Lung (tissue), 12 donors: ENCODE data around the gene RBFOX2. TPM values are rescaled to one million over a fixed set of nuclear protein-coding genes. Genes with fewer than 3 reads are reported as not detected.
A peak's percentile ranks its signal among the peaks of the same experiment; 100 is the strongest.

Source experiments
- ATAC-seq: fragments of 200-7000 bp; cut with Tn5 transposase; one replicate; pipeline ENCODE4 v1.9.1; 2020; ENCODE audit warnings: moderate number of reproducible peaks; ENCODE audit not compliant: insufficient read depth, low FRiP score
- DNase-seq, 3 donors: peaks; one replicate each; pipeline ENCODE4 v3.0.0-alpha.2; 2013 to 2017
- H3K27ac ChIP-seq, 2 donors: one replicate each; pipeline ENCODE4 v1.5.1; 2013; ENCODE audit warnings: mild to moderate bottlenecking in 2 of 2, moderate library complexity in 2 of 2, control low read depth in 1 of 2, inconsistent platforms in 1 of 2, low read depth in 1 of 2, low read length in 1 of 2
- H3K27me3 ChIP-seq, 3 donors: one replicate each; pipeline ENCODE4 v1.5.1; 2013; ENCODE audit warnings: low read length in 2 of 3; ENCODE audit not compliant: control insufficient read depth in 3 of 3, insufficient read depth in 3 of 3
- H3K36me3 ChIP-seq, 4 donors: one replicate each; pipeline ENCODE4 v1.5.1; 2013; ENCODE audit warnings: low read length in 4 of 4, mild to moderate bottlenecking in 1 of 4, moderate library complexity in 1 of 4; ENCODE audit not compliant: control insufficient read depth in 4 of 4, insufficient read depth in 4 of 4
- H3K4me1 ChIP-seq, 5 donors: one replicate each; pipeline ENCODE4 v1.5.1; 2013; ENCODE audit warnings: low read length in 5 of 5, mild to moderate bottlenecking in 2 of 5, moderate library complexity in 1 of 5; ENCODE audit not compliant: control insufficient read depth in 5 of 5, insufficient read depth in 5 of 5
- H3K4me3 ChIP-seq: one replicate; pipeline ENCODE4 v1.5.1; 2013; ENCODE audit warnings: mild to moderate bottlenecking, control low read depth, moderate library complexity
- H3K9ac ChIP-seq, 2 donors: one replicate each; pipeline ENCODE4 v1.5.1; 2013; ENCODE audit warnings: low read length in 2 of 2, control low read depth in 1 of 2; ENCODE audit not compliant: insufficient read depth in 1 of 2
- H3K9me3 ChIP-seq, 4 donors: one replicate each; pipeline ENCODE4 v1.5.1; 2013; ENCODE audit warnings: low read length in 3 of 4, mild to moderate bottlenecking in 1 of 4, moderate library complexity in 1 of 4; ENCODE audit not compliant: control insufficient read depth in 4 of 4, insufficient read depth in 3 of 4
- CTCF ChIP-seq: IDR thresholded peaks from 2 replicates; pipeline ENCODE4 v1.5.1; 2012; ENCODE audit warnings: mild to moderate bottlenecking; ENCODE audit errors: control extremely low read depth, extremely low read depth
- WGBS, 2 donors: extraction: QIAGEN DNeasy Blood & Tissue Kit; methylation state at CpG; one replicate each; pipeline ENCODE4 v1.1.7; 2013; 5-methylcytosine and 5-hydroxymethylcytosine counted together
- polyA plus RNA-seq, 2 donors: library from polyadenylated mRNA; stranded (reverse); fragments of 200-250 nt; gene quantifications; one replicate each; pipeline ENCODE4 v1.2.1, GENCODE V29; 2013
- total RNA-seq, 2 donors: library from RNA; depleted of rRNA in 1 of 2; stranded (reverse); fragments of >200 nt in 1 of 2; gene quantifications; one replicate each; pipeline ENCODE4 v1.2.1, GENCODE V29; 2014 to 2021
- donor health status: control.
- donor health status: control.
- donor health status: Bipolar disorder and iron deficiency.
- donor health status: healthy.
- donor health status: DM: yes; HTN: yes; CAD: no.

The RBFOX2 gene
- total and polyA plus RNA-seq, 4 donors: 16.5 to 195 (median 43.3) TPM

DNA sequence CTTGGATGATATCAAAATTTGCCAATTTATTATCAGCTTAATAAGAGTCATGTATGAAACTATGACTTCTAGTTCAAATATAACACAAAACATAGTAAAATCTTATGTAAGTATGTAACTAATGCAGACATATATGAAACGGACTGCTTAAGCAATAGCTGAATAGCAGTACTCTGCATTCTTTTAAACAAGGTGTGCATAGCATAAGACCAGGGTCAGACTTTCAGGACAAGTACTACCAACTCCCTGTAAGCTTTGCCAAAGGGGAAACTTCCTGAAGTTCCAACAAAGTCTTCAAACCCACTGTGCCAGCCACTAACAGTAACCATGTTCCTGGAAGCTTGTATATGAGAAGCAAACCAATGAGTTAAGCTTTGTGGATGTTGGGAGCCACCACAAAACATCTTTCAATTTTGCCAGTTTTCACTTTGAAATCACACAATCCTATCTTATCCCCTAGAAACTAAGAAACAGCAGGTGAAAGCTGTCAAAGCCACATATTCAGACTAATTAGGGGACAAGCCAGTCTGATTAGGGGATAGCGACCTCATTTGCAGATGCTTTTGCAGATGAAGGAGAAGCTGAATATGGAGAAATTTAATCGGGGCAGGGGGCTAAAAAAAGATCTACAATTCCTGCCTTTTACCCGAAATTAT is 13.3 kb downstream of the RBFOX2 start:
- peak overlapping the region in 1 of 2 donors; percentile 40 for H3K27ac ChIP-seq
- H3K4me3 ChIP-seq: no peak overlapping the region
- ATAC-seq (no peak), DNase-seq (peak in 2 of 3 donors; percentile 67 to 77)
- peak overlapping the region in 1 of 2 donors; percentile 77 for H3K9ac ChIP-seq
- no peaks in the 10 kb centered on the region for H3K36me3 ChIP-seq
- TF ChIP-seq CTCF: no peak
- no peaks in the 10 kb centered on the region for H3K9me3 ChIP-seq
- H3K27me3 ChIP-seq: no peaks in the 10 kb centered on the region
- WGBS, 2 donors: 59 to 84% methylated on average over 4 of the region's 4 CpGs
- peaks cover 2 to 52% (median 40%) of the 10 kb centered on the region in 5 donors for H3K4me1 ChIP-seq

- 70 to 74% methylated on average over 4 of the region's 4 CpGs for WGBS, 2 donors
- Histone ChIP-seq H3K4me1 (peaks cover 3 to 58% (median 44%) of the 10 kb centered on the region in 5 donors), H3K36me3 (no peaks in the 10 kb centered on the region), H3K9ac (peak overlapping the region in 1 of 2 donors; percentile 77), H3K4me3 (no peak overlapping the region), H3K9me3 (no peaks in the 10 kb centered on the region), H3K27ac (no peak overlapping the region), H3K27me3 (no peaks in the 10 kb centered on the region)
- no peak for ATAC-seq
- no peak for TF ChIP-seq CTCF
- peak in 1 of 3 donors; percentile 58 for DNase-seq
These were observed 14.0 kb downstream of the RBFOX2 start for GRCh38 chr22:36014546-36015074.

GRCh38 chr22:36012332-36012731 is 16.3 kb downstream of the RBFOX2 start:
- no peaks in the 10 kb centered on the region for H3K27me3 ChIP-seq
- no peak for ATAC-seq
- no peaks in the 10 kb centered on the region for H3K9me3 ChIP-seq
- H3K36me3 ChIP-seq: no peaks in the 10 kb centered on the region
- no peak overlapping the region for H3K27ac ChIP-seq
- no peak overlapping the region for H3K4me3 ChIP-seq
- H3K4me1 ChIP-seq: peaks cover 6 to 51% (median 35%) of the 10 kb centered on the region in 5 donors
- no peak overlapping the region for H3K9ac ChIP-seq
- 89 to 90% methylated on average over 4 of the region's 4 CpGs for WGBS, 2 donors
- no peak for DNase-seq
- no peak for TF ChIP-seq CTCF
